ENCODE results near the gene VSIG2.

GRCh38 chr11:124761301-124762104 is 9.4 kb upstream of the VSIG2 start:
- TF ChIP-seq, protein P1, sequence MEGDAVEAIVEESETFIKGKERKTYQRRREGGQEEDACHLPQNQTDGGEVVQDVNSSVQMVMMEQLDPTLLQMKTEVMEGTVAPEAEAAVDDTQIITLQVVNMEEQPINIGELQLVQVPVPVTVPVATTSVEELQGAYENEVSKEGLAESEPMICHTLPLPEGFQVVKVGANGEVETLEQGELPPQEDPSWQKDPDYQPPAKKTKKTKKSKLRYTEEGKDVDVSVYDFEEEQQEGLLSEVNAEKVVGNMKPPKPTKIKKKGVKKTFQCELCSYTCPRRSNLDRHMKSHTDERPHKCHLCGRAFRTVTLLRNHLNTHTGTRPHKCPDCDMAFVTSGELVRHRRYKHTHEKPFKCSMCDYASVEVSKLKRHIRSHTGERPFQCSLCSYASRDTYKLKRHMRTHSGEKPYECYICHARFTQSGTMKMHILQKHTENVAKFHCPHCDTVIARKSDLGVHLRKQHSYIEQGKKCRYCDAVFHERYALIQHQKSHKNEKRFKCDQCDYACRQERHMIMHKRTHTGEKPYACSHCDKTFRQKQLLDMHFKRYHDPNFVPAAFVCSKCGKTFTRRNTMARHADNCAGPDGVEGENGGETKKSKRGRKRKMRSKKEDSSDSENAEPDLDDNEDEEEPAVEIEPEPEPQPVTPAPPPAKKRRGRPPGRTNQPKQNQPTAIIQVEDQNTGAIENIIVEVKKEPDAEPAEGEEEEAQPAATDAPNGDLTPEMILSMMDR (IDR thresholded peaks at IDR 0.05; ENCODE audit: insufficient read depth, low read length), result no peak
- TF ChIP-seq, protein P2, sequence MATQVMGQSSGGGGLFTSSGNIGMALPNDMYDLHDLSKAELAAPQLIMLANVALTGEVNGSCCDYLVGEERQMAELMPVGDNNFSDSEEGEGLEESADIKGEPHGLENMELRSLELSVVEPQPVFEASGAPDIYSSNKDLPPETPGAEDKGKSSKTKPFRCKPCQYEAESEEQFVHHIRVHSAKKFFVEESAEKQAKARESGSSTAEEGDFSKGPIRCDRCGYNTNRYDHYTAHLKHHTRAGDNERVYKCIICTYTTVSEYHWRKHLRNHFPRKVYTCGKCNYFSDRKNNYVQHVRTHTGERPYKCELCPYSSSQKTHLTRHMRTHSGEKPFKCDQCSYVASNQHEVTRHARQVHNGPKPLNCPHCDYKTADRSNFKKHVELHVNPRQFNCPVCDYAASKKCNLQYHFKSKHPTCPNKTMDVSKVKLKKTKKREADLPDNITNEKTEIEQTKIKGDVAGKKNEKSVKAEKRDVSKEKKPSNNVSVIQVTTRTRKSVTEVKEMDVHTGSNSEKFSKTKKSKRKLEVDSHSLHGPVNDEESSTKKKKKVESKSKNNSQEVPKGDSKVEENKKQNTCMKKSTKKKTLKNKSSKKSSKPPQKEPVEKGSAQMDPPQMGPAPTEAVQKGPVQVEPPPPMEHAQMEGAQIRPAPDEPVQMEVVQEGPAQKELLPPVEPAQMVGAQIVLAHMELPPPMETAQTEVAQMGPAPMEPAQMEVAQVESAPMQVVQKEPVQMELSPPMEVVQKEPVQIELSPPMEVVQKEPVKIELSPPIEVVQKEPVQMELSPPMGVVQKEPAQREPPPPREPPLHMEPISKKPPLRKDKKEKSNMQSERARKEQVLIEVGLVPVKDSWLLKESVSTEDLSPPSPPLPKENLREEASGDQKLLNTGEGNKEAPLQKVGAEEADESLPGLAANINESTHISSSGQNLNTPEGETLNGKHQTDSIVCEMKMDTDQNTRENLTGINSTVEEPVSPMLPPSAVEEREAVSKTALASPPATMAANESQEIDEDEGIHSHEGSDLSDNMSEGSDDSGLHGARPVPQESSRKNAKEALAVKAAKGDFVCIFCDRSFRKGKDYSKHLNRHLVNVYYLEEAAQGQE (IDR thresholded peaks at IDR 0.05; ENCODE audit: insufficient replicate concordance, low read depth), result no peak
- TF ChIP-seq POLR2AphosphoS5 (IDR thresholded peaks at IDR 0.05; ENCODE audit: low read depth) (no peak), SPI1 (IDR thresholded peaks at IDR 0.05; ENCODE audit: borderline replicate concordance, low read depth) (no peak), GABPA (IDR thresholded peaks at IDR 0.05; ENCODE audit: low read depth) (no peak)

Data from HL-60 (cell line).